NOMO-1 treated with DMSO at 0.1 percent for 48 hours (cell line): Measurements from ENCODE around the gene UQCRC1.

Source experiments
- DNase-seq: peaks from one replicate; lab custom pipeline; 2025; ENCODE audit not compliant: unreplicated experiment; lab: John Stamatoyannopoulos, UW

UQCRC1 gene

GRCh38 chr3:48633743-48634142 lies 24.3 kb upstream of the UQCRC1 start:
- no peak for DNase-seq

GRCh38 chr3:48633256-48633655 lies 23.8 kb upstream of the UQCRC1 start:
- DNase-seq = no peak

- DNase-seq = no peak
Measured at GRCh38 chr3:48631516-48632448, 22.3 kb upstream of the UQCRC1 start.

GRCh38 chr3:48630833-48631232 lies 21.4 kb upstream of the UQCRC1 start:
- DNase-seq = no peak

GRCh38 chr3:48630407-48630806 lies 21.0 kb upstream of the UQCRC1 start:
- DNase-seq = no peak

- no peak for DNase-seq
Measured at GRCh38 chr3:48629894-48630293, 20.4 kb upstream of the UQCRC1 start.

GRCh38 chr3:48628277-48629017 lies 19.0 kb upstream of the UQCRC1 start:
- DNase-seq = no peak

- no peak for DNase-seq
Measured at GRCh38 chr3:48625600-48625999, 16.2 kb upstream of the UQCRC1 start.

GRCh38 chr3:48624767-48625166 lies 15.3 kb upstream of the UQCRC1 start:
- no peak for DNase-seq

GRCh38 chr3:48623851-48624547 lies 14.6 kb upstream of the UQCRC1 start:
- no peak for DNase-seq

GRCh38 chr3:48621461-48621869 lies 12.0 kb upstream of the UQCRC1 start, which contains the start of gene TMEM89:
TMEM89 (minus strand) TSS chr3:48621769; CDS start chr3:48621756, 13 bp downstream.
- DNase-seq = no peak

- DNase-seq = no peak
Measured at GRCh38 chr3:48619541-48620524, 10.4 kb upstream of the UQCRC1 start.

GRCh38 chr3:48617559-48617958 lies 8.1 kb upstream of the UQCRC1 start:
- DNase-seq = no peak

GRCh38 chr3:48614044-48614443 lies 4.6 kb upstream of the UQCRC1 start:
- DNase-seq = peak; percentile 84

GRCh38 chr3:48612309-48612708 lies 2.9 kb upstream of the UQCRC1 start:
- DNase-seq = no peak

- DNase-seq = no peak
Measured at GRCh38 chr3:48607519-48607918, 1.9 kb downstream of the UQCRC1 start.

- DNase-seq = no peak
Measured at GRCh38 chr3:48601622-48601994, 7.8 kb downstream of the UQCRC1 start.

- DNase-seq = no peak
Measured at GRCh38 chr3:48600711-48601621, 8.5 kb downstream of the UQCRC1 start.
